ENCODE measurements around the gene ANGPTL2. TPM values are rescaled to one million over a fixed set of nuclear protein-coding genes. Genes with fewer than 3 reads are reported as not detected.

The ANGPTL2 gene
- total RNA-seq, 1 experiment from 2014 or later, result 0.08 TPM

DNA sequence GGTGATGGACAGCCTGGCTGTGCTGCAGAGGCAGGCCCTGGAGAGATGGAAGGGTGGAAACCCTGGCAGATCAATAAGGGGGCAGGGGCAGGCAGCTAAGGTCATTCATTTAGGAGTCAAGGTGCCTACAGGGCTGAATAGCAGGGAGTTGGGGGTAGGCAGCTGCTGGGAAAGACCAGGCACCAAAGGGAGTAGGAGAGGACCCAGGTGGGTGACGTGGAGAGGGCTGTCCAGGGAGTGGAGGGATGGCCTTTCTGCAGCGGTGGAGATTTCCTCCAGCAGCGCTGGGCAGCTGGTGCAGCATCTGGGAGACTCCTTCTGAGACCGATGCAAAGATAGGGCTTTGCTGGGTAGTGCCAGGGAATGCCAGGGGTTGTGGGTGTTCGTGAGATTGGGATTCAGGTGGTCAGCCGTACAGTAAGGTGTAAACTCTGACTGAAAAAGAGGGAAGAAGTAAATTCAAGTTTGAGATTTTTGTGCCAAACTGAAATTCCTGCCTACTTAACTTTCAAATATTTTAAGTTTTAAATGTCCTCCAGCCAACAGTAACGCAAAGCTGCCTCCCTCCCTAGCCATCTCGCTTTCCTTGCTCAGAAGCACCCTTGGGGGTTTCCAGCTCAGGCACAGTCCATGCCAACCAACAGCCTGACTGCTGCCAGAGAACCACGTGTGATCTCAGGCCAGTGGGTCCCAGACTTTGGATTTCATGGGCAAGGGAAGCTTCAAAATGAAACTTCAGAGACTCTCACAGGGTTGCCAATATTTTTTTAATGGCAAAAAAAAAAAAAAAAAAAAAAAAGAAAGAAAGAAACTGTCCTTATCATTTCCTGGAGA, 18.6 kb upstream of the ANGPTL2 start:
- intact Hi-C loops (cut with micrococcal nuclease; ENCODE audit: unreplicated experiment) (no loop called here), in situ Hi-C loops (cut with HindIII; ENCODE audit: low pct_unique_long_range_greater_than_20kb, low sequenced_read_pairs) (no loop called here)
- no TSS peak for BruUV-seq (replicated peaks)
- Histone ChIP-seq H3K4me1 (ENCODE audit: control insufficient read depth, insufficient read depth, low read length) (no peaks in the 10 kb centered on the region), H3K27me3 (ENCODE audit: control insufficient read depth, insufficient read depth, low read length) (no peaks in the 10 kb centered on the region), H3K27ac (ENCODE audit: low read length) (no peak overlapping the region), H3K9me3 (ENCODE audit: control insufficient read depth, insufficient read depth, low read depth, low read length) (no peaks in the 10 kb centered on the region), H3K4me3 (ENCODE audit: low read depth in 2 of 2, low read length in 2 of 2) (no peak overlapping the region), H3K36me3 (ENCODE audit: control insufficient read depth, insufficient read depth, low read length) (no peaks in the 10 kb centered on the region)
- DNase-seq (ENCODE audit: low read depth, low spot score), result no peak
- ATAC-seq, result no peak
- POLR2A ChIA-PET, result no interaction called here
- CTCF ChIA-PET, result no interaction called here
- TF ChIP-seq SIN3A (IDR thresholded peaks at IDR 0.05; ENCODE audit: borderline replicate concordance, insufficient read depth, low read depth, low read length), result no peak
- no peak for TF ChIP-seq TCF7L2 (IDR thresholded peaks at IDR 0.05; ENCODE audit: low read depth, low read length)
- TF ChIP-seq, protein P1, sequence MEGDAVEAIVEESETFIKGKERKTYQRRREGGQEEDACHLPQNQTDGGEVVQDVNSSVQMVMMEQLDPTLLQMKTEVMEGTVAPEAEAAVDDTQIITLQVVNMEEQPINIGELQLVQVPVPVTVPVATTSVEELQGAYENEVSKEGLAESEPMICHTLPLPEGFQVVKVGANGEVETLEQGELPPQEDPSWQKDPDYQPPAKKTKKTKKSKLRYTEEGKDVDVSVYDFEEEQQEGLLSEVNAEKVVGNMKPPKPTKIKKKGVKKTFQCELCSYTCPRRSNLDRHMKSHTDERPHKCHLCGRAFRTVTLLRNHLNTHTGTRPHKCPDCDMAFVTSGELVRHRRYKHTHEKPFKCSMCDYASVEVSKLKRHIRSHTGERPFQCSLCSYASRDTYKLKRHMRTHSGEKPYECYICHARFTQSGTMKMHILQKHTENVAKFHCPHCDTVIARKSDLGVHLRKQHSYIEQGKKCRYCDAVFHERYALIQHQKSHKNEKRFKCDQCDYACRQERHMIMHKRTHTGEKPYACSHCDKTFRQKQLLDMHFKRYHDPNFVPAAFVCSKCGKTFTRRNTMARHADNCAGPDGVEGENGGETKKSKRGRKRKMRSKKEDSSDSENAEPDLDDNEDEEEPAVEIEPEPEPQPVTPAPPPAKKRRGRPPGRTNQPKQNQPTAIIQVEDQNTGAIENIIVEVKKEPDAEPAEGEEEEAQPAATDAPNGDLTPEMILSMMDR (IDR thresholded peaks at IDR 0.05), result no peak
- TF ChIP-seq POLR2AphosphoS5 (IDR thresholded peaks at IDR 0.05; ENCODE audit: low read depth, low read length), result no peak
- TF ChIP-seq, protein P2, sequence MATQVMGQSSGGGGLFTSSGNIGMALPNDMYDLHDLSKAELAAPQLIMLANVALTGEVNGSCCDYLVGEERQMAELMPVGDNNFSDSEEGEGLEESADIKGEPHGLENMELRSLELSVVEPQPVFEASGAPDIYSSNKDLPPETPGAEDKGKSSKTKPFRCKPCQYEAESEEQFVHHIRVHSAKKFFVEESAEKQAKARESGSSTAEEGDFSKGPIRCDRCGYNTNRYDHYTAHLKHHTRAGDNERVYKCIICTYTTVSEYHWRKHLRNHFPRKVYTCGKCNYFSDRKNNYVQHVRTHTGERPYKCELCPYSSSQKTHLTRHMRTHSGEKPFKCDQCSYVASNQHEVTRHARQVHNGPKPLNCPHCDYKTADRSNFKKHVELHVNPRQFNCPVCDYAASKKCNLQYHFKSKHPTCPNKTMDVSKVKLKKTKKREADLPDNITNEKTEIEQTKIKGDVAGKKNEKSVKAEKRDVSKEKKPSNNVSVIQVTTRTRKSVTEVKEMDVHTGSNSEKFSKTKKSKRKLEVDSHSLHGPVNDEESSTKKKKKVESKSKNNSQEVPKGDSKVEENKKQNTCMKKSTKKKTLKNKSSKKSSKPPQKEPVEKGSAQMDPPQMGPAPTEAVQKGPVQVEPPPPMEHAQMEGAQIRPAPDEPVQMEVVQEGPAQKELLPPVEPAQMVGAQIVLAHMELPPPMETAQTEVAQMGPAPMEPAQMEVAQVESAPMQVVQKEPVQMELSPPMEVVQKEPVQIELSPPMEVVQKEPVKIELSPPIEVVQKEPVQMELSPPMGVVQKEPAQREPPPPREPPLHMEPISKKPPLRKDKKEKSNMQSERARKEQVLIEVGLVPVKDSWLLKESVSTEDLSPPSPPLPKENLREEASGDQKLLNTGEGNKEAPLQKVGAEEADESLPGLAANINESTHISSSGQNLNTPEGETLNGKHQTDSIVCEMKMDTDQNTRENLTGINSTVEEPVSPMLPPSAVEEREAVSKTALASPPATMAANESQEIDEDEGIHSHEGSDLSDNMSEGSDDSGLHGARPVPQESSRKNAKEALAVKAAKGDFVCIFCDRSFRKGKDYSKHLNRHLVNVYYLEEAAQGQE (IDR thresholded peaks at IDR 0.05; ENCODE audit: insufficient read depth in 1 of 2, low read depth in 2 of 2, low read length in 1 of 2), result no peak

DNA sequence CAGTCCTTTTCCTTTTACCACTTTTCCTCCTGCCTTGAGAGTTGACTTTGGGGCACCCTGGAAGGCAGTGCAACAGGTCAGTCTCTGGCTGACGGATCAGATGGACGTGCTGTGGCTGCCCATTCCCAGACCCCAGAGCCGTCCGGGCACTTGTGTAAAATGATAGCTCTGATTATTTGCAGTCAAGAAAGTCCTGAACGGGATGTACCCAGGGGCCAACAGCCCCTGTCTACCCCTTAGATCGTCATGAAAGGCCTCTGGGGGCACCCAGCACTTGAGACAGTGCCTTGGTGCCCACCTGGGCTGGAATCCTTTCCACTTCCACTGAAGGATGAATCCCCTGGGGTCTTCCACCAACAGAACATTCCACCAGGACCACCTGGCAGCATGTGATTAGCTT, 17.7 kb upstream of the ANGPTL2 start:
- CTCF ChIA-PET, result no interaction called here
- DNase-seq (ENCODE audit: low read depth, low spot score), result no peak
- Histone ChIP-seq H3K27me3 (ENCODE audit: control insufficient read depth, insufficient read depth, low read length) (no peaks in the 10 kb centered on the region), H3K27ac (ENCODE audit: low read length) (no peak overlapping the region), H3K4me1 (ENCODE audit: control insufficient read depth, insufficient read depth, low read length) (no peaks in the 10 kb centered on the region), H3K4me3 (ENCODE audit: low read depth in 2 of 2, low read length in 2 of 2) (no peak overlapping the region), H3K9me3 (ENCODE audit: control insufficient read depth, insufficient read depth, low read depth, low read length) (no peaks in the 10 kb centered on the region), H3K36me3 (ENCODE audit: control insufficient read depth, insufficient read depth, low read length) (no peaks in the 10 kb centered on the region)
- ATAC-seq, result no peak
- TF ChIP-seq TCF7L2 (IDR thresholded peaks at IDR 0.05; ENCODE audit: low read depth, low read length) (no peak), POLR2AphosphoS5 (IDR thresholded peaks at IDR 0.05; ENCODE audit: low read depth, low read length) (no peak), SIN3A (IDR thresholded peaks at IDR 0.05; ENCODE audit: borderline replicate concordance, insufficient read depth, low read depth, low read length) (no peak)
- TF ChIP-seq, protein P2 (IDR thresholded peaks at IDR 0.05; ENCODE audit: insufficient read depth in 1 of 2, low read depth in 2 of 2, low read length in 1 of 2), result no peak
- TF ChIP-seq, protein P1 (IDR thresholded peaks at IDR 0.05), result no peak
- in situ Hi-C loops (cut with HindIII; ENCODE audit: low pct_unique_long_range_greater_than_20kb, low sequenced_read_pairs), result no loop called here
- no TSS peak for BruUV-seq (replicated peaks)
- intact Hi-C loops (cut with micrococcal nuclease; ENCODE audit: unreplicated experiment), result no loop called here
- POLR2A ChIA-PET, result no interaction called here

Data from Panc1 (cell line).